Upper lobe of right lung (tissue), 1 donor: ENCODE data around the gene MATCAP1. TPM values are rescaled to one million over a fixed set of nuclear protein-coding genes. Genes with fewer than 3 reads are reported as not detected.

ENCODE experiments used
- ATAC-seq: fragments of 200-7000 bp; cut with Tn5 transposase; one replicate; pipeline ENCODE4 v1.9.1; 2020; ENCODE audit warnings: mild to moderate bottlenecking, moderate library complexity
- DNase-seq: peaks from one replicate; pipeline ENCODE4 v3.0.0-alpha.2; 2020
- H3K27ac ChIP-seq: fragments of 200-600 bp; one replicate; pipeline ENCODE4 v1.8.0; 2022
- H3K27me3 ChIP-seq: fragments of 200-600 bp; one replicate; pipeline ENCODE4 v1.8.0; 2022; ENCODE audit warnings: mild to moderate bottlenecking
- H3K36me3 ChIP-seq: fragments of 200-600 bp; one replicate; pipeline ENCODE4 v1.8.0; 2022
- H3K4me1 ChIP-seq: fragments of 200-600 bp; one replicate; pipeline ENCODE4 v1.8.0; 2022
- H3K4me3 ChIP-seq: fragments of 200-600 bp; one replicate; pipeline ENCODE4 v1.8.0; 2022; ENCODE audit warnings: mild to moderate bottlenecking
- H3K9me3 ChIP-seq: fragments of 200-600 bp; one replicate; pipeline ENCODE4 v1.8.0; 2022
- CTCF ChIP-seq: fragments of 200-600 bp; IDR thresholded peaks from one replicate; pipeline ENCODE4 v1.8.0; 2022; ENCODE audit warnings: antibody characterized with exemption
- intact Hi-C: fragments of 100-400 bp; cut with DNase I; formaldehyde crosslinking; loops from one replicate; pipeline ENCODE4 v1.11.0; 2022
- total RNA-seq: library from RNA; stranded (reverse); fragmentation: NEBNext Ultra II Directional; extraction: Animal tissue kit (Norgen Biotek cat#: 25700); gene quantifications from one replicate; pipeline ENCODE4 v1.2.1, GENCODE V29; 2021
- donor health status: DM: no; HTN: yes; CAD: no; lungs with severe emphysema.

Gene MATCAP1
- total RNA-seq, 1 donor from 2014 or later: 28.4 TPM

DNA sequence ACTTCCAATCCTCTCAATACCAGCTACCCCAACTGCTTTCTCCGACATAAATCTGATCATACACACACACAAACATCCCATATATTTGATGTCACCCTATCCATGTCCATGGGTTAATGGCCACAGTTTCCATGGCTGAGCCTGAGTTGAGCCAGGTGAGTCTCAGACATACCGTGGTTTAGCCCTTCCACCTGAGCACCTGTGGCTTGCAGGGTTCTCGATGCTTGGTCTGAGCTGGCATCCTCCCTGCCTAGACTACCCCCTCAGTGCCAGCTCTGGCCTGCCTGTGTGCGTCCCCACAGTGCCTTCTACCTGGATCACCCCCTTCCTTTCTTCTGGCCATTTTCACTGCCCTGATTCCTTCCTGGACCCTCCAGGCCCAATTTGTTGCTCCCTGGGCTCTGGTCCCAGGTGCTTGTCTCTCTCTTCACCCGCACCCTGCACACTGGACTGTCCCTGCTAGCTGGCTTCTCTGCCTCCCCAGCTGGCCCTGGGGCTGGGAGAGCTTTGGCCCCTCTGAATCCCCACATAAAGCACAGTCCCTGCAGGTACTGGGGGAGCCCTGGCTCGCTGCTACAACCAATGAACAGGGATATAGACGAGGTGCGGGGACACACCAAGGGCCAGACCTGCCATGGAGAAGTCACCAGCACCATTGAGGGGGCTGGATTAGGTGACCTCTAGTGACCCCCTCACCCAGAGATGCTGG, 22.5 kb upstream of the MATCAP1 start:
- DNase-seq (no peak), ATAC-seq (no peak)
- Histone ChIP-seq H3K9me3 (no peaks in the 10 kb centered on the region), H3K4me3 (no peak overlapping the region), H3K27me3 (no peaks in the 10 kb centered on the region), H3K27ac (no peak overlapping the region), H3K36me3 (peaks cover 24% of the 10 kb centered on the region), H3K4me1 (no peaks in the 10 kb centered on the region)
- TF ChIP-seq CTCF: no peak
- intact Hi-C loops: no loop called here

GRCh38 chr16:67204076-67204475, 20.3 kb upstream of the MATCAP1 start:
- Histone ChIP-seq H3K4me1 (no peaks in the 10 kb centered on the region), H3K36me3 (peaks cover 26% of the 10 kb centered on the region), H3K9me3 (no peaks in the 10 kb centered on the region), H3K27ac (no peak overlapping the region), H3K4me3 (no peak overlapping the region), H3K27me3 (no peaks in the 10 kb centered on the region)
- intact Hi-C loops: no loop called here
- ATAC-seq (no peak), DNase-seq (no peak)
- no peak for TF ChIP-seq CTCF

DNA sequence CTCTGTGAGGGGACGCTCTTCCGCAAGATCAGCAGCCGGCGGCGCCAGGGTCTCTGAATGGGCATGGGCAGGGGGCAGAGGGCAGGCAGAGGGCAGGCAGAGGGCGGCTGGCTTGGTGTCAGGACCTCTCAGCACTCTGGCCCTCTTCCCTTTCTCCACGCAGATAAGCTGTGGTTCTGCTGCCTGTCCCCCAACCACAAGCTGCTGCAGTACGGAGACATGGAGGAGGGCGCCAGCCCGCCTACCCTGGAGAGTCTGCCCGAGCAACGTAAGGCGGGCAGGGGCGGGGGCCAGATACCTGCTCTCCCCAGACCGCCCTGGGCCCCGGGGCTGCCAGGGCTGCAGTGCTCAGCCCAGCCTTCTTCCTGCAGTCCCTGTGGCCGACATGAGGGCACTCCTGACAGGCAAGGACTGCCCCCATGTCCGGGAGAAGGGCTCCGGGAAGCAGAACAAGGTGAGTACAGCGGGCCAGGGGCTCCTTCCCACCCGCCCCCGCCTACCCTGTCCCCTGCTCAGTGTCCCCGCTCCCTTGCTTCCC, 19.3 kb upstream of the MATCAP1 start:
- Histone ChIP-seq H3K27me3 (no peaks in the 10 kb centered on the region), H3K4me1 (peaks cover 6% of the 10 kb centered on the region), H3K27ac (no peak overlapping the region), H3K36me3 (peaks cover 35% of the 10 kb centered on the region), H3K4me3 (no peak overlapping the region), H3K9me3 (no peaks in the 10 kb centered on the region)
- intact Hi-C loops: no loop called here
- ATAC-seq (no peak), DNase-seq (no peak)
- TF ChIP-seq CTCF: no peak

DNA sequence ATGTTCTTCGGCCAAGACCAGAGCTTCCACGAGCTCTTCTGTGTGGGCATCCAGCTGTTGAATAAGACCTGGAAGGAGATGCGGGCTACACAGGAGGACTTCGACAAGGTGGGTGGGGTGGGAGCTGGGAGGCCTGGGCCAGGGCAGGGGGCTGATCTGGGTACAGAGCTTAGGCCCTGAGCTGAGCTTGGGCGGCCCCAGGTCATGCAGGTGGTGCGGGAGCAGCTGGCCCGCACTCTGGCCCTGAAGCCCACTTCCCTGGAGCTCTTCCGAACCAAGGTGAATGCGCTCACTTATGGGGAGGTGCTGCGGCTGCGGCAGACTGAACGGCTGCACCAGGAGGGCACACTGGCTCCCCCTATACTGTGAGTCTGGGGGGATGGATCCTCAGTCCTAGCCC, 18.7 kb upstream of the MATCAP1 start:
- no peaks in the 10 kb centered on the region for H3K27me3 ChIP-seq
- H3K36me3 ChIP-seq: peaks cover 41% of the 10 kb centered on the region
- DNase-seq: no peak
- no peak for ATAC-seq
- H3K27ac ChIP-seq: no peak overlapping the region
- H3K4me1 ChIP-seq: peaks cover 9% of the 10 kb centered on the region
- intact Hi-C loops: no loop called here
- no peaks in the 10 kb centered on the region for H3K9me3 ChIP-seq
- TF ChIP-seq CTCF: no peak
- no peak overlapping the region for H3K4me3 ChIP-seq

DNA sequence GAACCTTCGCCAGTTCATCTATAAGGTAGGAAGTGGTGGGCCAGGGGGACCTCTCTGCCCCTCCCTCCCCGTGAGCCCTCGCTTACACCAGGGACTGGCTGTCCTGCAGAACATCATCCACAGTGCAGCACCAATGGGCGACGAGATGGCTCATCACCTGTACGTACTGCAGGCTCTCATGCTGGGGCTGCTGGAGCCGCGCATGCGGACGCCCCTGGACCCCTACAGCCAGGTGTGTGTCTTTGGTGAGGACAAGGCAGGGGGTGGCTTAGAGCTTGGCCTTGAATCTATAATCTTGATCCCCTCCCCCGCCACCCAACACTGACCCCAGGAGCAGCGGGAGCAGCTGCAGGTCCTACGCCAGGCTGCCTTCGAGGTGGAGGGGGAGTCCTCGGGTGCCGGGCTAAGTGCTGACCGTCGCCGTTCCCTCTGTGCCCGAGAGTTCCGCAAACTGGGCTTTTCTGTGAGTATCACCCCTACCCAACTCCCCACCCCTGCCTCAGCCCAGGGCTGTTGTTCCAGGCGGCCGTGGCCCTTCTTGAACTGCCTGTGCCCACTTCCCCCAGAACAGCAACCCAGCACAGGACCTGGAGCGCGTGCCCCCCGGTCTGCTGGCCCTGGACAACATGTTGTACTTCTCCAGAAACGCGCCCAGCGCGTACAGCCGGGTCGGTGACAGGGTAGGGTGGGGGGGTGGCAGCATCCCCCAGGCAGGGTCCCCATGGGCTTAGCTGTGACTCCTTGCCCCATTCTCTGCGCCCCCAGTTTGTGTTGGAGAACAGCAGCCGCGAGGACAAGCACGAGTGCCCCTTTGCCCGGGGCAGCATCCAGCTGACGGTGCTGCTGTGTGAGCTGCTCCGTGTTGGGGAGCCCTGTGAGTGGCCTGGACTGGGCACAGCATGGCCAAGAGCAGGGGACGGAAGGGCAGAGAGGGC, 17.9 kb upstream of the MATCAP1 start:
- intact Hi-C loops: no loop called here
- Histone ChIP-seq H3K4me3 (no peak overlapping the region), H3K27ac (no peak overlapping the region), H3K36me3 (peaks cover 48% of the 10 kb centered on the region), H3K27me3 (no peaks in the 10 kb centered on the region), H3K4me1 (peaks cover 9% of the 10 kb centered on the region), H3K9me3 (no peaks in the 10 kb centered on the region)
- DNase-seq (no peak), ATAC-seq (no peak)
- TF ChIP-seq CTCF: no peak
